ENCODE measurements around the gene LIN7C. TPM values are rescaled to one million over a fixed set of nuclear protein-coding genes. Genes with fewer than 3 reads are reported as not detected.
A peak's percentile ranks its signal among the peaks of the same experiment; 100 is the strongest.

LIN7C gene
- total and polyA plus RNA-seq, 9 of the 15 experiments (the other 6 are each of a cell fraction or from before 2014, with no cell fraction given): 10.8 to 52.7 (median 21.5) TPM

GRCh38 chr11:27528712-27529111 lies 22.1 kb upstream of the LIN7C start:
- Histone ChIP-seq H3K9ac (ENCODE audit: insufficient read depth in 1 of 2, low read depth in 2 of 2, low read length in 2 of 2) (no peak overlapping the region), H3K4me2 (ENCODE audit: insufficient read depth, low read length) (no peak overlapping the region), H3K9me1 (ENCODE audit: control insufficient read depth, insufficient read depth, low read length) (no peaks in the 10 kb centered on the region), H3K27ac (ENCODE audit: extremely low read depth, low read depth, low read length) (no peak overlapping the region), H3K27me3 (ENCODE audit: control insufficient read depth in 2 of 2, insufficient read depth in 2 of 2, low read length in 2 of 2) (no peaks in the 10 kb centered on the region), H3K79me2 (ENCODE audit: control insufficient read depth, insufficient read depth, low read length) (no peaks in the 10 kb centered on the region), H3K4me3 (no peak overlapping the region), H2AFZ (ENCODE audit: low read depth, low read length) (no peak overlapping the region), H3K36me3 (ENCODE audit: control insufficient read depth, insufficient read depth, low read length) (no peaks in the 10 kb centered on the region), H3K9me3 (replicated peaks; ENCODE audit: control insufficient read depth, insufficient read depth, low read depth, low read length) (no peaks in the 10 kb centered on the region), H3K4me1 (replicated peaks in 1 of 2; ENCODE audit: control insufficient read depth in 2 of 2, insufficient read depth in 2 of 2, low read length in 2 of 2) (no peaks in the 10 kb centered on the region), H4K20me1 (replicated peaks; ENCODE audit: control insufficient read depth, insufficient read depth, low read length) (no peaks in the 10 kb centered on the region)
- in situ Hi-C loops (cut with MboI) (no loop called here), intact Hi-C loops (cut with micrococcal nuclease) (no loop called here)
- TF ChIP-seq ZNF586 (CRISPR knock-in tag; conservative IDR thresholded peaks at IDR 0.05) (no peak), CTCF (IDR thresholded peaks at IDR 0.05 in 2 of 3, conservative IDR thresholded peaks at IDR 0.05 in 1 of 3; ENCODE audit: insufficient read depth in 2 of 3, low read depth in 1 of 3, low read length in 3 of 3) (0 out of 6 replicates have a peak, but pooled peaks of 1 of the 3 experiments have one; percentile 5), ZNF23 (CRISPR knock-in tag; IDR thresholded peaks at IDR 0.05) (no peak), TCFL5 (CRISPR knock-in tag; conservative IDR thresholded peaks at IDR 0.05) (no peak)
- FAIRE-seq (no peak), ATAC-seq (no peak), DNase-seq (ENCODE audit: extremely low read depth in 1 of 4, low spot score in 3 of 4) (no peak)
- ChIA-PET CTCF (ENCODE audit: low intra/inter-chr PET ratio) (no interaction called here), POLR2A (no interaction called here)
- no TSS peak for BruUV-seq (replicated peaks)

GRCh38 chr11:27526535-27526934 lies 20.0 kb upstream of the LIN7C start:
- ChIA-PET CTCF (ENCODE audit: low intra/inter-chr PET ratio) (no interaction called here), POLR2A (no interaction called here)
- Histone ChIP-seq H3K4me3 (no peak overlapping the region), H3K9me3 (replicated peaks; ENCODE audit: control insufficient read depth, insufficient read depth, low read depth, low read length) (no peaks in the 10 kb centered on the region), H3K9ac (ENCODE audit: insufficient read depth in 1 of 2, low read depth in 2 of 2, low read length in 2 of 2) (no peak overlapping the region), H3K27me3 (ENCODE audit: control insufficient read depth in 2 of 2, insufficient read depth in 2 of 2, low read length in 2 of 2) (no peaks in the 10 kb centered on the region), H3K4me2 (ENCODE audit: insufficient read depth, low read length) (no peak overlapping the region), H2AFZ (ENCODE audit: low read depth, low read length) (no peak overlapping the region), H3K27ac (ENCODE audit: extremely low read depth, low read depth, low read length) (no peak overlapping the region), H3K4me1 (replicated peaks in 1 of 2; ENCODE audit: control insufficient read depth in 2 of 2, insufficient read depth in 2 of 2, low read length in 2 of 2) (no peaks in the 10 kb centered on the region), H3K36me3 (ENCODE audit: control insufficient read depth, insufficient read depth, low read length) (no peaks in the 10 kb centered on the region), H3K79me2 (ENCODE audit: control insufficient read depth, insufficient read depth, low read length) (no peaks in the 10 kb centered on the region), H3K9me1 (ENCODE audit: control insufficient read depth, insufficient read depth, low read length) (no peaks in the 10 kb centered on the region), H4K20me1 (replicated peaks; ENCODE audit: control insufficient read depth, insufficient read depth, low read length) (no peaks in the 10 kb centered on the region)
- DNase-seq (ENCODE audit: extremely low read depth in 1 of 4, low spot score in 3 of 4) (no peak), ATAC-seq (no peak), FAIRE-seq (no peak)
- WGBS (ENCODE audit: insufficient coverage, low coverage, missing lambda C conversion rate): 0% methylated on average over 2 of the region's 2 CpGs
- BruUV-seq (replicated peaks): no TSS peak
- intact Hi-C loops (cut with micrococcal nuclease) (no loop called here), in situ Hi-C loops (cut with MboI) (no loop called here)
- TF ChIP-seq RNF2 (IDR thresholded peaks at IDR 0.05) (no peak), MAFK (IDR thresholded peaks at IDR 0.05; ENCODE audit: low read length) (no peak), CEBPZ (IDR thresholded peaks at IDR 0.05; ENCODE audit: borderline replicate concordance, low read depth, low read length) (no peak), ZC3H8 (IDR thresholded peaks at IDR 0.05) (no peak), KAT2B (IDR thresholded peaks at IDR 0.05; ENCODE audit: low read depth, low read length) (no peak), MEF2D (tag; conservative IDR thresholded peaks at IDR 0.05; ENCODE audit: low read depth) (no peak), ZFX (CRISPR knock-in tag; IDR thresholded peaks at IDR 0.05) (no peak), NCOA1 (IDR thresholded peaks at IDR 0.05; ENCODE audit: low read depth) (no peak), ZC3H11A (IDR thresholded peaks at IDR 0.05; ENCODE audit: low read depth, low read length) (no peak), FOXK1 (CRISPR knock-in tag; IDR thresholded peaks at IDR 0.05; ENCODE audit: borderline replicate concordance) (no peak)
